A549 (cell line): ENCODE results near the gene NKX6-2. TPM values are rescaled to one million over a fixed set of nuclear protein-coding genes. Genes with fewer than 3 reads are reported as not detected.
"Not testable (repeated sequence)": the region's sequence is repeated elsewhere in the genome, so short reads cannot be mapped to it uniquely, and the experiment has no call there.

ENCODE experiments used
- ATAC-seq, 2 experiments: fragments of 200-7000 bp in 1 of 2; fragments of >200 bp in 1 of 2; cut with Nextera tagmentation in 1 of 2; cut with Tn5 transposase in 1 of 2; 3 replicates each; pipeline versions ENCODE4 v1.8.0 to v1.9.1; 2018 to 2020; ENCODE audit warnings: mild to moderate bottlenecking in 1 of 2, moderate library complexity in 1 of 2
- CTCF ChIA-PET: fragments of 300-600 bp; sonication (Branson Sonifier 250); formaldehyde crosslinking; extraction: SDS; loops from one replicate; lab custom pipeline; 2021; ENCODE audit warnings: antibody characterized with exemption, inconsistent platforms; lab: Yijun Ruan, JAX
- POLR2A ChIA-PET: fragments of 350-600 bp; formaldehyde crosslinking; extraction: SDS; loops from one replicate; lab custom pipeline; 2021; ENCODE audit warnings: antibody characterized with exemption, inconsistent platforms; lab: Yijun Ruan, JAX
- DNase-seq, 2 experiments: peaks; one replicate each; pipeline versions ENCODE4 v3.0.0 to v3.0.0-alpha.2; 2011 to 2016; ENCODE audit warnings: low read depth in 1 of 2, low spot score in 1 of 2
- FAIRE-seq: peaks from 2 replicates; lab custom pipeline; 2011; peaks lifted over from hg19 to GRCh38; lab: Jason Lieb, UNC
- H3K27ac ChIP-seq, 2 experiments: fragments of >200 bp; sonication (Bioruptor Twin); formaldehyde crosslinking; 3 replicates each; pipeline ENCODE4 v1.5.1; 2016 to 2017
- H3K4me1 ChIP-seq: fragments of >200 bp; sonication (Bioruptor Twin); formaldehyde crosslinking; 3 replicates; pipeline ENCODE4 v1.6.1; 2016
- H3K4me2 ChIP-seq: fragments of >200 bp; sonication (Bioruptor Twin); formaldehyde crosslinking; 3 replicates; pipeline ENCODE4 v1.6.1; 2016
- H3K4me3 ChIP-seq: fragments of >200 bp; sonication (Bioruptor Twin); formaldehyde crosslinking; 3 replicates; pipeline ENCODE4 v1.5.1; 2016
- H3K9me3 ChIP-seq: fragments of >200 bp; sonication (Bioruptor Twin); formaldehyde crosslinking; 3 replicates; pipeline ENCODE4 v1.6.1; 2016
- CEBPB ChIP-seq, 2 experiments: fragments of >200 bp in 1 of 2; sonication (Bioruptor Twin) in 1 of 2; formaldehyde crosslinking in 1 of 2; IDR thresholded peaks; 2 replicates each; pipeline ENCODE4 v1.6.1; 2012 to 2016
- ELK1 ChIP-seq: fragments of 150-350 bp; IDR thresholded peaks from 2 replicates; pipeline ENCODE4 v1.6.1; 2014; ENCODE audit warnings: low read depth, mild to moderate bottlenecking, low read length
- EP300 ChIP-seq, 2 experiments: fragments of >200 bp; sonication (Bioruptor Twin); formaldehyde crosslinking; IDR thresholded peaks; 2 replicates in 1 of 2; 3 replicates in 1 of 2; pipeline ENCODE4 v1.6.1; 2016 to 2017
- HDAC2 ChIP-seq: fragments of 200-600 bp; sonication (generic); IDR thresholded peaks from 2 replicates; pipeline ENCODE4 v1.6.1; 2016
- HEYL ChIP-seq: fragments of 250-450 bp; sonication (Bioruptor Pico); IDR thresholded peaks from 2 replicates; pipeline ENCODE4 v1.8.0; 2021; ENCODE audit warnings: mild to moderate bottlenecking, moderate library complexity
- HOXA7 ChIP-seq: fragments of 250-450 bp; sonication (Bioruptor Pico); IDR thresholded peaks from 2 replicates; pipeline ENCODE4 v1.5.0; 2020; ENCODE audit warnings: mild to moderate bottlenecking, moderate library complexity
- HOXB5 ChIP-seq: fragments of 250-450 bp; sonication (Bioruptor Pico); IDR thresholded peaks from 2 replicates; pipeline ENCODE4 v1.5.0; 2020; ENCODE audit warnings: mild to moderate bottlenecking, moderate library complexity
- MAFK ChIP-seq: fragments of 450-650 bp; IDR thresholded peaks from 2 replicates; pipeline ENCODE4 v1.6.1; 2014; ENCODE audit not compliant: partially characterized antibody
- MAX ChIP-seq: IDR thresholded peaks from 2 replicates; pipeline ENCODE4 v1.6.1; 2012
- PHF8 ChIP-seq: fragments of 200-600 bp; sonication (generic); IDR thresholded peaks from 2 replicates; pipeline ENCODE4 v1.6.1; 2016; ENCODE audit warnings: low read depth, mild to moderate bottlenecking, antibody characterized with exemption, moderate library complexity, borderline replicate concordance
- RAD21 ChIP-seq, 2 experiments: fragments of >200 bp in 1 of 2; sonication (Bioruptor Twin) in 1 of 2; formaldehyde crosslinking in 1 of 2; IDR thresholded peaks in 1 of 2; conservative IDR thresholded peaks in 1 of 2; 2 replicates in 1 of 2; 3 replicates in 1 of 2; pipeline ENCODE4 v1.6.1; 2012 to 2018; ENCODE audit warnings: inconsistent platforms in 1 of 2
- RNF2 ChIP-seq: fragments of 200-600 bp; sonication (generic); IDR thresholded peaks from 2 replicates; pipeline ENCODE4 v1.6.1; 2016; ENCODE audit warnings: low read depth, mild to moderate bottlenecking, antibody characterized with exemption, moderate library complexity, borderline replicate concordance
- SREBF2 ChIP-seq: fragments of 450-650 bp; IDR thresholded peaks from 2 replicates; pipeline ENCODE4 v1.6.1; 2014; ENCODE audit warnings: mild to moderate bottlenecking, moderate library complexity
- ZC3H11A ChIP-seq: fragments of 450-650 bp; IDR thresholded peaks from 2 replicates; pipeline ENCODE4 v1.6.1; 2014; ENCODE audit warnings: antibody characterized with exemption, mild to moderate bottlenecking
- WGBS: methylation state at CpG from one replicate; pipeline ENCODE4 v1.1.6; 2017; ENCODE audit errors: missing lambda C conversion rate; 5-methylcytosine and 5-hydroxymethylcytosine counted together
- polyA plus RNA-seq, 4 experiments: library from polyadenylated mRNA; depleted of rRNA in 3 of 4; stranded (reverse); fragments of >200 nt; fragmentation: RNase III in 1 of 4; extraction: RNeasy Plus Mini Kit Qiagen cat#74134 plus additional on column Dnase treatment in 1 of 4; gene quantifications; 2 replicates in 3 of 4; 3 replicates in 1 of 4; pipeline ENCODE4 v1.2.3, GENCODE V29; 2011 to 2017

Gene NKX6-2
- polyA plus RNA-seq, 2 of the 4 experiments (the other 2 are of a cell fraction): not detected

GRCh38 chr10:132827423-132827789 lies 41.5 kb upstream of the NKX6-2 start:
- Histone ChIP-seq H3K4me3 (no peak overlapping the region), H3K4me1 (no peaks in the 10 kb centered on the region), H3K27ac (no peak overlapping the region), H3K4me2 (no peak overlapping the region), H3K9me3 (peaks cover 6% of the 10 kb centered on the region; the same call in 2 of the 3 replicates)
- no peak; a peak in 1 of 6 replicates for ATAC-seq
- no peak for FAIRE-seq
- TF ChIP-seq HOXA7 (no peak), HDAC2 (no peak), ELK1 (no peak)
- 34% methylated on average over 12 of the region's 13 CpGs for WGBS
- ChIA-PET POLR2A (no interaction called here), CTCF (no interaction called here)
- no peak for DNase-seq

DNA sequence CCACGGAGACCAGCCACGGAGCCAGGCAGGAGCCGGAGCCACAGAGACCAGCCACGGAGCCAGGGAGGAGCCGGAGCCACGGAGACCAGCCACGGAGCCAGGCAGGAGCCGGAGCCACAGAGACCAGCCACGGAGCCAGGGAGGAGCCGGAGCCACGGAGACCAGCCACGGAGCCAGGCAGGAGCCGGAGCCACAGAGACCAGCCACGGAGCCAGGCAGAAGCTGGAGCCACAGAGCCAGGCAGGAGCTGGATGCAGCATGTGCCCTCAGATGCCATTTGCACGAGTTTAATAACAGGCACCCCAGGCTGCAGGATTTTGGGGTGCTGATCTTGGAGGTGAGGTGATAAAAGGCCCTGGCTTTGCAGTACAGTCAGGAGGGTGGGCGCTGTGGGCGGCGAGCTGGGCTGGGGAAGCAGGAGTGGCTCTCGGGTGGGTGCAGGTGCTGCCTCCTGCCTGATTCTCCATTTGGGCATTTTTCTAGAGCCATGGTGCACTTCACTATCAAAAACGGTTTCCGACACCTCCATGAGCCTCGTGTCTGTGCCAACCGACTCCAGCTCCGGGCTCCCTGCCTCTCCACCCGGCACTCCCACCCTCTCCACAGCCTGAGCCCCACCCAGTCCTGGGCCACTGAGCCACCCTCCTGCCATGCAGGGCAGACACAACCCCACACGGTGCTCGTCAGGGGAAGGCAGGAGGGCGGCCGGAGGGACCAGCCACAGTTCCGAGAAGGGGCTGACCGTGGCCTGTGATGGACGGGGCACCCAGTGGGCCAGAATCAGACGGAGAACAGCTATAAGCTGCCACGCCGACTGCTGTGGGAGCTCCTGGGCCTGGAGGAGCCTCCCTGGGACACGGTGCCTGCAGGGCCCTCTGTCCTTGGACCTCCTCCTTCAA lies 40.8 kb upstream of the NKX6-2 start:
- 58% methylated on average over 24 of the region's 36 CpGs for WGBS

DNA sequence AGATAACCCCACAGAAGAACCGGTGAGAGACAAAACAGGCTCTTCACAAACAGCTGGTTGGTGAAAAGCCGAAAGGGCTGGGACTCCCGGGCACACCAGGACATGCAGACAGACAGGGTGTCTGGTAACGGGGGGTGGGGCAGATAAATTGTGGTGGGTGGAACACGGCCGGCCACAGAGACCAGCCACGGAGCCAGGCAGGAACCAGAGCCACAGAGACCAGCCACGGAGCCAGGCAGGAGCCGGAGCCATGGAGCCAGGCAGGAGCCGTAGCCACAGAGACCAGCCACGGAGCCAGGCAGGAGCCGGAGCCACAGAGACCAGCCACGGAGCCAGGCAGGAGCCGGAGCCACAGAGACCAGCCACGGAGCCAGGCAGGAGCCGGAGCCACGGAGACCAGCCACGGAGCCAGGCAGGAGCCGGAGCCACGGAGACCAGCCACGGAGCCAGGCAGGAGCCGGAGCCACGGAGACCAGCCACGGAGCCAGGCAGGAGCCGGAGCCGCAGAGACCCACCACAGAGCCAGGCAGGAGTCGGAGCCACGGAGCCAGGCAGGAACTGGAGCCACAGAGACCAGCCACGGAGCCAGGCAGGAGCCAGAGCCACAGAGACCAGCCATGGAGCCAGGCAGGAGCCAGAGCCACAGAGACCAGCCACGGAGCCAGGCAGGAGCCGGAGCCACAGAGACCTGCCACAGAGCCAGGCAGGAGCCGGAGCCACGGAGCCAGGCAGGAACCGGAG lies 40.0 kb upstream of the NKX6-2 start:
- POLR2A ChIA-PET, H3K4me3 ChIP-seq, ATAC-seq, H3K4me2 ChIP-seq, H3K4me1 ChIP-seq, H3K27ac ChIP-seq, H3K9me3 ChIP-seq, FAIRE-seq, DNase-seq: not testable (repeated sequence)
- WGBS: 56% methylated on average over 19 of the region's 34 CpGs
- CTCF ChIA-PET: interaction anchor here (1.7 kb wide), 1 partner anchor 12 kb away, joined by 5 read pairs; no protein-coding TSS in a partner anchor

More for the DNA sequence above, 40.8 kb upstream of the NKX6-2 start:
- DNase-seq (no peak), FAIRE-seq (no peak), ATAC-seq (no peak)
- peaks cover 6% of the 10 kb centered on the region; the same call in 2 of the 3 replicates for H3K9me3 ChIP-seq
- TF ChIP-seq RNF2: no peak
- no peaks in the 10 kb centered on the region for H3K4me1 ChIP-seq
- no peak overlapping the region for H3K27ac ChIP-seq
- H3K4me3 ChIP-seq: no peak overlapping the region
- ChIA-PET CTCF (interaction anchor here (1.7 kb wide), 1 partner anchor 12 kb away, joined by 5 read pairs; no protein-coding TSS in a partner anchor), POLR2A (no interaction called here)
- no peak overlapping the region for H3K4me2 ChIP-seq

DNA sequence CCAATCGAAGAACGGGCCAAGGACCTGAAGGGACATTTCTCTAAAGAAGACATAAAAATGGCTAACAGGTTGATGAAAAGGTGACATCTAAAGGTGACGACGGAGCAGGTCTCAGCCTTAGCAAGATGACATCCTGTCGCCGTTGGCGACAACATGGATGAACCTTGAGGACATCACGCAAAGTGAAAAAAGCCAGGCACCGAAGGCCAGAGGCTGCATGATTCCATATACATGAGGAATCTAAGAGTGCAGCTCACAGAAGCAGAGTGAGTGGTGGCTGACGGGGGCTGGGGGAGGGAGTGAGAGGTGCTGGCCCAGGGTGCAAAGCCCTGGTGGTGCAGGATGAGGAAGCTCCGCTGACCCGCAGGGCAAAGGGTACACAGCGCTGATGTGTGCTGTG lies 34.1 kb upstream of the NKX6-2 start:
- ATAC-seq: no peak
- Histone ChIP-seq H3K4me1 (no peaks in the 10 kb centered on the region), H3K27ac (no peak overlapping the region), H3K9me3 (peaks cover 10% of the 10 kb centered on the region), H3K4me2 (no peak overlapping the region), H3K4me3 (no peak overlapping the region)
- TF ChIP-seq MAX: no peak
- TF ChIP-seq RNF2: no peak
- no peak for TF ChIP-seq EP300 (IDR thresholded peaks at IDR 0.05)
- TF ChIP-seq HOXB5: no peak
- TF ChIP-seq RAD21 (conservative IDR thresholded peaks at IDR 0.05 in 1 of 2, IDR thresholded peaks at IDR 0.05 in 1 of 2): no peak
- TF ChIP-seq SREBF2: no peak
- no peak for TF ChIP-seq MAFK
- TF ChIP-seq PHF8: no peak
- no peak for TF ChIP-seq ZC3H11A
- TF ChIP-seq HEYL (CRISPR knock-in tag): no peak
- TF ChIP-seq CEBPB (IDR thresholded peaks at IDR 0.05): no peak
- ChIA-PET CTCF (interaction anchor here (0.9 kb wide), 1 partner anchor 30 kb away, joined by 3 read pairs; no protein-coding TSS in a partner anchor), POLR2A (no interaction called here)
- no peak for DNase-seq
- 61% methylated on average over 13 of the region's 13 CpGs for WGBS
- FAIRE-seq: no peak
